T-helper 1 cell (primary cell): ENCODE data around the gene STK32A.

Experiments used
- DNase-seq, 5 donors: peaks; one replicate each; pipeline ENCODE4 v3.0.0-alpha.2; 2012 to 2020

The STK32A gene

DNA sequence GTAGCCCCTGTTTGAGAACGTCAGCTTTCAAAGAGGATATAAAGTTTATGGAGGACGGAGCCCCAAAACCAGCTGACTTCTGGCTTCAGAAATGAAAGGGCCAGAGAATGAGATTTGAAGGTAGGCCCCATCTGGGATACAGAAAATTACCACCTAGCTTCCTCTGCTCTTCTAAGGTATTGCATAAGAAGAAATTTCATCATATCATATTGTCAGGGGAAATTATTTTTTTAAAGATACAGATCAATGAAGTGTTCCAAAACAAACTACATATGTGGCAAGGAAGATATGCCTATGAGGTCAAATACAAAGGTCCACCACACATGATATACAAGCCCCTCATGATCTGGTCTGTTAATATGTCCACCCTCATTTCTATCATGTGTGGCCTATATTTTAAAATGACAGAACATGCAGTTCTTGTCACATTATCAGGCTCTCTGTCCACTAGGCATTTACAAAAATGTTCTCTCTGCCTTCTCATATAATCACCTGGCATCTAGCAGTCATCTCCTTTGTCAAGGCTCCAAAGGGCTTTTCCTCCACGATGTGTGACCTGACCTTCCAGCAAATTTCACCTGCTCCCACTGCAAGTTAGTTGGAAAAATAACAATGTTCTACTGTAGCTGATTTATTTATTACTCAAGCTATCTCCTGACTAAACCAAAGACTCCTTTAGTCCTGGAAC is 192.0 kb downstream of the STK32A start:
- no peak for DNase-seq

DNA sequence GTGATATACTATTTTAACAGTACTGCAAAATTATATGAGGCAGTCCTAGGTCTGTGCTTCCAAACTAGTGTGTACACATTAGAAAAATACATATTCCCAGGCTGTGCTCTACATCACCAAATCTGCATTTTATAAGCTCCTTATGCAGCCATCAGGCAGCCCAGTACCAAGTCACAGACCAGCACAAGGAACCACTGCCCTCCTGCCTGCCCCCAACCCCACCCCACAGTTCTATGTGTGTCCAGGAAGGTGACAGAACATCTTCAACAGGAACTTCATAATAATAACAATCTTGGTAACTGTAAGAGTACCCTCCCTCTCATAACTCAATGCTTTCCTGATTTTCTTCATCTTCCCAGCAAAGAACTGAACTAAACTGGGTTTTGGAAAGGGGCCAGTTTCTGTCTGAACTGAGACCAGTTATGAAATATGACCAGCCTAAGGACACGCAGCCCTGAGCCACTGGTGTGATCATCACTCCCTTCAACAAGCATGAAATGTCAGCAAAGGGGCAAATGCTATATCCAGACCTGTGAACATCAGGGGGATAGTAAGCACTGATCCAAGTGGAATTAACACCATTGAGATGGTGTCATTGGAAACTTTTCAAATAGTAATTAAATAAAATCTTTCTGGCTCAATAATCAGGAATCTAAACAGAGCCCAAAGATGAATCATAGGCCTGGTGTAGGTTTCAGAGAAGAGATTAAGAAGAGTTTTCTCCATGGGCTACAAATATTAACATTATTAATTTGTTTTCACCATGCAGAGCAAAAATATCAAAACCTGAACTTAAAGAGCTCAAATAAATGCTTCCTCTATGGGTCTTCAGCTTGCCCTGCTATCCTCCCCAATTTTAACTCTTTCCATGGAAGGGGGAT is 192.9 kb downstream of the STK32A start:
- no peak for DNase-seq

DNA sequence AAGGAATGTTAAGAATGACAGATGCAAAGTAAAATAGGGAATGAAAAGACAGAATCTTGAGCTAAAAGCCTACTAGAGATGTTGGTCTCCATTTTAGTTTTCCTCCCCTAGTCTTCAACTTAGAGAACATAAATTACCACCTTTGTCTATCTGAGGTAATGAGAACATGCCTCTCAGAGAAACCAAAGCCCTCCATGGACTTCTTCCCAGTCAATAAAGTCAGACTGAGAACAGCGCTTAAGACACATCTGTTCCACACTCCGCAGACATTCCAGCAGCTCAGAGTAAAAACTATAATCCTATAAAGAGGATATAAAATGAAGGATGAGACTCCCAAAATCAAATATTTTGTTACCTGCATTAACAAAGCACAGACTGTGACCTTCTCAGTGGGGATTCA is 195.8 kb downstream of the STK32A start:
- DNase-seq, result no peak

DNA sequence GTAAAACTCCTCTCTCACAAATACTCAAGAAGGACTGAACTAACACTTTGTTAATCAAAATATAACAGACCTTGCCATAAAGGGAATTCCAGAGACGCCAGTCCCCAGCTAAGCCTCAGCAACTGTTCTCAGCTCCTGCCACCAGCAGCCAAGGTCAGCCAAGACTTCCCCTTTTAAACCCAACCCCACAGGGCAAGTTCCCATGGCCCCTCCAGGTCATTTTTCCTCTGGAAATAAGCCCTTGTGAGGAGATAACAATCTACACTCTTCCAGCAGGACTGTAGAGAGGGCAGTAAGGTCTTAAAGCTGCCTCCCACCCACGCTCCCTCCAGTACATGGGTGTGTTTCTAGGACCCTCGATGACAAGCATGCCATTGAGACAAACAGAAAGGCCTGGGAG is 196.8 kb downstream of the STK32A start:
- DNase-seq, result no peak

- no peak for DNase-seq
Observed at GRCh38 chr5:147432323-147432722, 197.5 kb downstream of the STK32A start.

DNA sequence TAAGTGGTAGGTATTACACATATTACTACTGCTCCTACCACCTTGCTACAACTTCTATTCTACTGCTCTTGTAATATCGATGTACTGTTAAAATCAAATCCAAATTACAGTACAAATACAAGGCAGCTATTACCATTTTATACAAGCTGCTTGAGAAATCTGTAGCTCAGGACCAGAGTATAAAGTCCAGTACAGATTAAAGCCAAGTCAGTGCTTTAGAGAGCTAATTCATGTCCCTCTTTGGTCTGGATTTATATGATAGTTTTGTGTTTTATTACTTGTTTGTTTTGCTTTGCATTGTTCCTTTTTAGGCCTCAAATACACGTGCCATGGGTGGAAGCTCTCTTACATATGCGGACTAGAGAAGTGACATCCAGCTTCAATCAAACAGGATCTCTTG is 199.2 kb downstream of the STK32A start:
- DNase-seq, result no peak

DNA sequence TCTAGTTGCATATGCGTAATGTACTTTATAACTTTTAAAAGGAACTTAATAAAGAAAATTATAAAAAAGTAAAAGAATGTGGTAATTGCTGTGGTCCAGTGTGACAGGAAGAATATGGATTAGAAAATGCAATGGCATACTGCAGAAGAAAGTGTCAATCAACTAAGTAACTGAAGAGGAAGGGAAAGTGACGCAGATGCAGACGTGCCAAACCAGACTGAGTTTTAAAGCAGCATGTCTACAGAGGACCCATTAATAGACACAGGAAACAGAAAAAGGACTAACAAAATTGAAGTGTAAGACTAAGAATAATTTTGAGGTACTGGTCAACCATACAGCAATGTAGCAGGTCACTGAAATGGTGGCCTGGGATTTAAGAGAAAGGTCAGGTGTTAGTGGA is 201.8 kb downstream of the STK32A start:
- DNase-seq, result no peak

- DNase-seq, result no peak
Observed at GRCh38 chr5:147437161-147437596, 202.4 kb downstream of the STK32A start.
